Neuronal stem cell (in vitro differentiated cells): ENCODE data around the gene PWP1.

Source experiments
- DNase-seq: peaks from one replicate; pipeline ENCODE4 v3.0.0-alpha.2; 2013; ENCODE audit warnings: low spot score
- H2AFZ ChIP-seq: one replicate; pipeline ENCODE4 v1.6.1; 2013; ENCODE audit warnings: mild to moderate bottlenecking, low read length, inconsistent platforms
- H2AK5ac ChIP-seq: 2 replicates; pipeline ENCODE4 v1.6.1; 2013; ENCODE audit warnings: low read depth, mild to moderate bottlenecking, inconsistent platforms, low read length, moderate library complexity, mixed read lengths
- H2BK120ac ChIP-seq: 2 replicates; pipeline ENCODE4 v1.6.1; 2013; ENCODE audit warnings: low read depth, mild to moderate bottlenecking, inconsistent platforms, low read length, moderate library complexity, mixed read lengths
- H2BK12ac ChIP-seq: one replicate; pipeline ENCODE4 v1.6.1; 2013; ENCODE audit warnings: low read length, inconsistent platforms
- H2BK15ac ChIP-seq: 2 replicates; pipeline ENCODE4 v1.6.1; 2013; ENCODE audit warnings: mild to moderate bottlenecking, low read length, inconsistent platforms, mixed read lengths
- H2BK5ac ChIP-seq: one replicate; pipeline ENCODE4 v1.6.1; 2013; ENCODE audit warnings: inconsistent platforms, mild to moderate bottlenecking, low read length, moderate library complexity
- H3K14ac ChIP-seq: one replicate; pipeline ENCODE4 v1.6.1; 2013; ENCODE audit warnings: low read length, inconsistent platforms
- H3K18ac ChIP-seq: 2 replicates; pipeline ENCODE4 v1.6.1; 2013; ENCODE audit warnings: low read length, inconsistent platforms
- H3K23ac ChIP-seq: 2 replicates; pipeline ENCODE4 v1.6.1; 2013; ENCODE audit warnings: low read depth, mild to moderate bottlenecking, mixed read lengths, low read length, inconsistent platforms; ENCODE audit not compliant: poor library complexity
- H3K27ac ChIP-seq: replicated peaks from 3 replicates; pipeline ENCODE4 v1.5.1; 2013; ENCODE audit warnings: low read length, inconsistent platforms
- H3K27me3 ChIP-seq, 3 experiments: 2 replicates each; pipeline ENCODE4 v1.6.1; 2013; ENCODE audit warnings: low read length in 3 of 3, mild to moderate bottlenecking in 2 of 3, inconsistent platforms in 1 of 3, low read depth in 1 of 3, mixed read lengths in 1 of 3, moderate library complexity in 1 of 3; ENCODE audit not compliant: control insufficient read depth in 3 of 3, insufficient read depth in 3 of 3
- H3K36me3 ChIP-seq, 2 donors: replicated peaks in 1 of 2; 2 replicates each; pipeline ENCODE4 v1.6.1; 2013; ENCODE audit warnings: low read length in 2 of 2; ENCODE audit not compliant: control insufficient read depth in 2 of 2, insufficient read depth in 2 of 2
- H3K4ac ChIP-seq: 2 replicates; pipeline ENCODE4 v1.6.1; 2013; ENCODE audit warnings: inconsistent platforms, mild to moderate bottlenecking, low read length, moderate library complexity
- H3K4me1 ChIP-seq, 2 donors: 1 replicate in 1 of 2; 2 replicates in 1 of 2; pipeline ENCODE4 v1.6.1; 2013; ENCODE audit warnings: low read length in 2 of 2, low read depth in 1 of 2; ENCODE audit not compliant: control insufficient read depth in 2 of 2, insufficient read depth in 1 of 2
- H3K4me2 ChIP-seq: one replicate; pipeline ENCODE4 v1.6.1; 2013; ENCODE audit warnings: mild to moderate bottlenecking, low read length, inconsistent platforms; ENCODE audit not compliant: insufficient read depth, poor library complexity, severe bottlenecking
- H3K4me3 ChIP-seq, 2 donors: 2 replicates each; pipeline ENCODE4 v1.5.1; 2013; ENCODE audit warnings: low read length in 2 of 2, mild to moderate bottlenecking in 2 of 2, inconsistent platforms in 1 of 2, moderate library complexity in 1 of 2
- H3K79me1 ChIP-seq: one replicate; pipeline ENCODE4 v1.6.1; 2013; ENCODE audit warnings: low read depth, mild to moderate bottlenecking, inconsistent platforms, low read length, moderate library complexity
- H3K9ac ChIP-seq: one replicate; pipeline ENCODE4 v1.6.1; 2013; ENCODE audit warnings: mild to moderate bottlenecking, low read depth, low read length, inconsistent platforms; ENCODE audit not compliant: poor library complexity
- H3K9me3 ChIP-seq, 2 donors: replicated peaks in 1 of 2; 2 replicates each; pipeline versions ENCODE3 to v1.6.1; 2013; ENCODE audit warnings: low read length in 2 of 2, mild to moderate bottlenecking in 2 of 2, inconsistent platforms in 1 of 2, low read depth in 1 of 2, mixed read lengths in 1 of 2, moderate library complexity in 1 of 2; ENCODE audit not compliant: control insufficient read depth in 2 of 2, insufficient read depth in 1 of 2
- H4K8ac ChIP-seq: one replicate; pipeline ENCODE4 v1.6.1; 2013; ENCODE audit warnings: low read depth, mild to moderate bottlenecking, inconsistent platforms, low read length, moderate library complexity
- H4K91ac ChIP-seq: one replicate; pipeline ENCODE4 v1.6.1; 2013; ENCODE audit warnings: low read length, low read depth, mild to moderate bottlenecking, inconsistent platforms; ENCODE audit not compliant: poor library complexity
- WGBS, 2 donors: extraction: QIAGEN DNeasy Blood & Tissue Kit; methylation state at CpG; one replicate each; pipeline ENCODE4 v1.1.7; 2013; ENCODE audit warnings: missing lambda C conversion rate in 2 of 2, mixed read lengths in 1 of 2; ENCODE audit not compliant: insufficient read length in 2 of 2, insufficient replicate concordance in 1 of 2; ENCODE audit errors: extremely low coverage in 2 of 2; 5-methylcytosine and 5-hydroxymethylcytosine counted together

The PWP1 gene

DNA sequence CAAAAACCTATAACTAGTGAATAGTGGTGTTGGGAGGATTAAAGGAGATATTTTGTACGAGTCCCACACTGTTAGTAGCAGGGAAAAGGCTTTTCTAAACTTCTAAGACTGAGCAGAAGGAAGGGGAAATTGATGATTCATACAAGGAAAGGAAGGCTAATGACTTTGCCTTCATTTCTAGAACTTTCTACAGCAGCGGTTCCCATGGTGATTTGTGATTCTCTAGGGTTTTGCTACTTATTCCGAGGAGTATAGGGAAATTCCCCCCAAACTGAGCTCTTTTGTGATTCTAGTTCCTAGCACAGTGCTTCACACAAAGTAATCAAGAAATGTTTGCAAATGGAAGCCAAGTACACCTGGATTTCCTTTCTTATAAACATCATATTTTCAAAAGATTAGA, 23.8 kb upstream of the PWP1 start:
- Histone ChIP-seq H3K4me2 (no peak overlapping the region), H3K14ac (no peak overlapping the region), H2BK12ac (no peak overlapping the region), H3K27me3 (no peaks in the 10 kb centered on the region), H2BK5ac (no peak overlapping the region), H3K23ac (no peak overlapping the region), H4K91ac (no peak overlapping the region), H2BK15ac (no peak overlapping the region), H3K4ac (no peak overlapping the region), H2AK5ac (no peak overlapping the region), H3K27ac (no peak overlapping the region), H3K36me3 (peaks cover 0 to 9% of the 10 kb centered on the region in 2 donors), H3K9ac (no peak overlapping the region), H3K4me1 (peaks cover 0 to 4% of the 10 kb centered on the region in 2 donors), H2BK120ac (no peak overlapping the region), H3K4me3 (no peak overlapping the region), H2AFZ (no peak overlapping the region), H4K8ac (no peak overlapping the region), H3K9me3 (no peaks in the 10 kb centered on the region), H3K18ac (no peak overlapping the region), H3K79me1 (no peaks in the 10 kb centered on the region)
- whole genome bisulfite sequencing, 2 donors: no CpG with 5 or more reads among the region's 3 CpGs
- no peak for DNase-seq

DNA sequence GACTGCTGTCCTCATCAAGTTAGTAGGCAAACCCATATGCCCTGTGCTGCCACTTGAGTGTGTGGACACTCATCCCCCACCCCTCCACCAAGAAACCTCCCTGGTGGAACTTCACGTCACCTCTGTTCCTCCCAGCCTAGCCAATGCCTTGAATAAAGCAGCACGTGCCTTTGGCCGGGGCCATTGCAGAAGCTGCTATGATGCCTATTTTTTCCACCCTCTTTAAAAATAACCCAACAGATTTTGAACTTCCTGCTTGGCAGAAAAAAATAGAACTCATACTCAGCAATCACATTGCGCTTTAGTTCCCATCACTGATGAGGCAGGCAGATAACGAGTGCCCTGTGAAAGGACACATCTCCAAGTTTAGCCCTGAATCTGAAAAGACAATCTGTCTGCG, 23.1 kb upstream of the PWP1 start:
- no peak overlapping the region for H3K4me2 ChIP-seq
- no CpG with 5 or more reads among the region's 6 CpGs for WGBS, 2 donors
- H3K4me1 ChIP-seq: peaks cover 0 to 4% of the 10 kb centered on the region in 2 donors
- peaks cover 0 to 5% of the 10 kb centered on the region in 2 donors for H3K36me3 ChIP-seq
- H3K4me3 ChIP-seq: no peak overlapping the region
- no peak overlapping the region for H3K27ac ChIP-seq
- no peak overlapping the region for H3K18ac ChIP-seq
- no peaks in the 10 kb centered on the region for H3K9me3 ChIP-seq
- H4K8ac ChIP-seq: no peak overlapping the region
- DNase-seq: no peak
- H2AK5ac ChIP-seq: no peak overlapping the region
- H3K14ac ChIP-seq: no peak overlapping the region
- H2BK12ac ChIP-seq: no peak overlapping the region
- H3K9ac ChIP-seq: no peak overlapping the region
- H3K27me3 ChIP-seq: no peaks in the 10 kb centered on the region
- H2AFZ ChIP-seq: no peak overlapping the region
- no peak overlapping the region for H3K23ac ChIP-seq
- H3K4ac ChIP-seq: no peak overlapping the region
- H3K79me1 ChIP-seq: no peaks in the 10 kb centered on the region
- H4K91ac ChIP-seq: no peak overlapping the region
- H2BK120ac ChIP-seq: no peak overlapping the region
- H2BK15ac ChIP-seq: no peak overlapping the region
- H2BK5ac ChIP-seq: no peak overlapping the region

DNA sequence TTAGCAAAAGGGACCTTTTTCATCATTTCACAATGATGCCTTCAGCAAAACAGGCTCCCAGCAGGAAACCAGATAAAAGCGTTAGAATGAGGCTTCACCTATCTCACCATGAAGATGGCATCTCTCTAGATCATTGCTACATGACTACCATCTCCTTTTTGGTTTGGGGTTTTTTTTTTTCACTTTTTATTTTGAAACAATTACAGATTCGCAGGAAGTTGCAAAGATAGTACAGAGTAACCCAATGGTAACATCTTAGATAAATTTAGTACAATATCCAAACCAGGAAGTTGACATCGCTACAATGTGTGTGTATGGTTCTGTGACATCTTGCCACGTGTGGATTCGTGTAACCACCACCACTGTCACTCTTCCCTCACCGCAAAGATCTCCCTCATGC, 22.3 kb upstream of the PWP1 start:
- H2BK15ac ChIP-seq: no peak overlapping the region
- no peak overlapping the region for H3K23ac ChIP-seq
- H3K4me1 ChIP-seq: peaks cover 0 to 4% of the 10 kb centered on the region in 2 donors
- H3K9ac ChIP-seq: no peak overlapping the region
- H3K27ac ChIP-seq: no peak overlapping the region
- H2AK5ac ChIP-seq: no peak overlapping the region
- no peak overlapping the region for H2BK5ac ChIP-seq
- H3K4me3 ChIP-seq: no peak overlapping the region
- no peaks in the 10 kb centered on the region for H3K79me1 ChIP-seq
- no peak overlapping the region for H4K8ac ChIP-seq
- no peak overlapping the region for H3K4me2 ChIP-seq
- H3K9me3 ChIP-seq: no peaks in the 10 kb centered on the region
- H2BK12ac ChIP-seq: no peak overlapping the region
- no peak overlapping the region for H2BK120ac ChIP-seq
- H3K27me3 ChIP-seq: no peaks in the 10 kb centered on the region
- H3K36me3 ChIP-seq: no peaks in the 10 kb centered on the region
- no peak overlapping the region for H3K14ac ChIP-seq
- no peak overlapping the region for H3K18ac ChIP-seq
- H3K4ac ChIP-seq: no peak overlapping the region
- H2AFZ ChIP-seq: no peak overlapping the region
- H4K91ac ChIP-seq: no peak overlapping the region
- no CpG with 5 or more reads among the region's 6 CpGs for WGBS, 2 donors
- DNase-seq: no peak

DNA sequence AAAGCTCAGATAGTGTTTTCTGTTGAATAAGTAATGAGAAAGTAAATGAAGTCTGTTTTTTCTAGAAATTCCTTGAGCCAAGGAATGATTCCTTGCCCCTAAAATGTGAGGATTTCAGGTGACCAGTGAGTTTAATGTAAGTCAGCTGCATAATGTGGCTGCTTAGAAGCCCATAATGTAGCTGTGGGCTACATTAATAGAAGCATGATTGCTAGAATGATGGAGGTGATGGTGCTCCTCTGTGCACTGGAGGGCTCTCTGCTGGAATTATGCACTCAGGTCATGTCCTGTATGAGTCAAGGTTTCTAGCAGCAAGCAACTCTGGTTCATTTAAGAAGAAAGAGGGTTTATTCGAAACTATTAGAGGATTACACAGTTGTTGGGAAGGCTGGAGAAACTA, 19.6 kb upstream of the PWP1 start:
- Histone ChIP-seq H2BK5ac (no peak overlapping the region), H3K4me2 (no peak overlapping the region), H3K9ac (no peak overlapping the region), H3K36me3 (no peaks in the 10 kb centered on the region), H3K18ac (no peak overlapping the region), H3K27ac (no peak overlapping the region), H2AFZ (no peak overlapping the region), H2BK12ac (no peak overlapping the region), H3K9me3 (no peaks in the 10 kb centered on the region), H3K27me3 (peaks cover 0 to 10% (median 0%) of the 10 kb centered on the region in 3 experiments), H2BK120ac (no peak overlapping the region), H3K4ac (no peak overlapping the region), H3K4me1 (no peaks in the 10 kb centered on the region), H2BK15ac (no peak overlapping the region), H4K8ac (no peak overlapping the region), H3K23ac (no peak overlapping the region), H3K14ac (no peak overlapping the region), H3K4me3 (no peak overlapping the region), H3K79me1 (no peaks in the 10 kb centered on the region), H4K91ac (no peak overlapping the region), H2AK5ac (no peak overlapping the region)
- WGBS, 2 donors: no CpG with 5 or more reads among the region's 1 CpG
- no peak for DNase-seq
